Iris pigment epithelial cell (primary cell): ENCODE data around the gene EVA1B.
A peak's percentile ranks its signal among the peaks of the same experiment; 100 is the strongest.

ENCODE experiments used
- DNase-seq: peaks from one replicate; pipeline ENCODE4 v3.0.0-alpha.2; 2011; ENCODE audit warnings: low read depth

The EVA1B gene

GRCh38 chr1:36323636-36324352, at the start of gene EVA1B:
EVA1B (minus strand) TSS chr1:36323645; CDS start chr1:36323037, 608 bp downstream.
- DNase-seq = peak; percentile 86

GRCh38 chr1:36372617-36373016, 49.2 kb upstream of the EVA1B start:
- DNase-seq = no peak

- peak; percentile 51 for DNase-seq
Measured at GRCh38 chr1:36369061-36369861, 45.8 kb upstream of the EVA1B start.

GRCh38 chr1:36367798-36368197, 44.4 kb upstream of the EVA1B start:
- DNase-seq = no peak

- DNase-seq = no peak
Measured at GRCh38 chr1:36367066-36367465, 43.6 kb upstream of the EVA1B start.

- DNase-seq = peak; percentile 48
Measured at GRCh38 chr1:36366091-36366661, 42.7 kb upstream of the EVA1B start.

- peak; percentile 83 for DNase-seq
Measured at GRCh38 chr1:36365381-36365780, 41.9 kb upstream of the EVA1B start.

GRCh38 chr1:36359911-36360550, 36.6 kb upstream of the EVA1B start:
- DNase-seq = peak; percentile 56

GRCh38 chr1:36359383-36359782, 35.9 kb upstream of the EVA1B start:
- DNase-seq = no peak

GRCh38 chr1:36358514-36359084, 35.2 kb upstream of the EVA1B start:
- no peak for DNase-seq

GRCh38 chr1:36355811-36356210, 32.4 kb upstream of the EVA1B start:
- DNase-seq = no peak

- no peak for DNase-seq
Measured at GRCh38 chr1:36354486-36354885, 31.0 kb upstream of the EVA1B start.

GRCh38 chr1:36352910-36353878, 29.7 kb upstream of the EVA1B start:
- DNase-seq = peak; percentile 79

- peak; percentile 28 for DNase-seq
Measured at GRCh38 chr1:36352125-36352909, 28.9 kb upstream of the EVA1B start.

- peak; percentile 84 for DNase-seq
Measured at GRCh38 chr1:36351227-36351977, 28.0 kb upstream of the EVA1B start.

- DNase-seq = peak; percentile 81
Measured at GRCh38 chr1:36350659-36351226, 27.3 kb upstream of the EVA1B start.

GRCh38 chr1:36349839-36350238, 26.4 kb upstream of the EVA1B start:
- DNase-seq = no peak

- peak; percentile 52 for DNase-seq
Measured at GRCh38 chr1:36349241-36349671, 25.8 kb upstream of the EVA1B start.
